BJ (cell line): ENCODE measurements around the gene RCOR3. TPM values are rescaled to one million over a fixed set of nuclear protein-coding genes. Genes with fewer than 3 reads are reported as not detected.
A peak's percentile ranks its signal among the peaks of the same experiment; 100 is the strongest.

ENCODE experiments used
- CTCF ChIA-PET: fragments of 350-600 bp; formaldehyde crosslinking; extraction: SDS; loops from one replicate; lab custom pipeline; 2021; ENCODE audit warnings: antibody characterized with exemption, inconsistent platforms; lab: Yijun Ruan, JAX
- POLR2A ChIA-PET: fragments of 300-600 bp; sonication (Branson Sonifier 250); formaldehyde crosslinking; extraction: SDS; loops from one replicate; lab custom pipeline; 2021; ENCODE audit warnings: antibody characterized with exemption; lab: Charles Lee
- DNase-seq: peaks from one replicate; pipeline ENCODE4 v3.0.0-alpha.2; 2011; ENCODE audit warnings: low read depth
- H3K27me3 ChIP-seq: 2 replicates; pipeline ENCODE4 v1.6.0; 2011; ENCODE audit warnings: low read length; ENCODE audit not compliant: control insufficient read depth, insufficient read depth
- H3K36me3 ChIP-seq: 2 replicates; pipeline ENCODE4 v1.5.1; 2011; ENCODE audit warnings: low read length; ENCODE audit not compliant: control insufficient read depth, insufficient read depth
- H3K4me3 ChIP-seq: 2 replicates; pipeline ENCODE4 v1.5.1; 2011; ENCODE audit warnings: low read depth, mild to moderate bottlenecking, control low read depth, low read length
- CTCF ChIP-seq: IDR thresholded peaks from 2 replicates; pipeline ENCODE4 v1.5.1; 2011; ENCODE audit warnings: low read depth, mild to moderate bottlenecking, control low read depth, inconsistent platforms, low read length, moderate library complexity; ENCODE audit not compliant: insufficient read depth
- polyA minus RNA-seq: library from RNA; depleted of rRNA, polyadenylated mRNA; stranded (reverse); fragments of >200 nt; gene quantifications from 2 replicates; pipeline ENCODE4 v1.2.3, GENCODE V29; 2011; rRNA and poly(A)+ RNA removed
- polyA plus RNA-seq: library from polyadenylated mRNA; depleted of rRNA; stranded (reverse); fragments of >200 nt; gene quantifications from 2 replicates; pipeline ENCODE4 v1.2.3, GENCODE V29; 2011; rRNA removed

RCOR3 gene
- polyA plus RNA-seq: 27.7 and 36.3 TPM in 2 replicates
- 36.6 and 47.5 TPM in 2 replicates for polyA minus RNA-seq

GRCh38 chr1:211258756-211259637 is at the start of gene RCOR3:
TSS of gene RCOR3 (plus strand) at chr1:211259366. CDS start at chr1:211259561, 195 bp downstream.
- Histone ChIP-seq H3K27me3 (no peaks in the 10 kb centered on the region), H3K36me3 (no peaks in the 10 kb centered on the region), H3K4me3 (peak within 1 kb of the TSS; percentile 99)
- no peak for DNase-seq
- CTCF ChIA-PET: interaction anchor here (2.2 kb wide), 1 partner anchor 20 kb away, joined by 7 read pairs; no protein-coding TSS in a partner anchor
- peak; percentile 59 for TF ChIP-seq CTCF
- POLR2A ChIA-PET: interaction anchor here (0.6 to 1.1 kb wide), 3 partner anchors 11 to 820 kb away, joined by 4 to 7 read pairs (median 5); no protein-coding TSS in a partner anchor

- Histone ChIP-seq H3K4me3 (no peak overlapping the region), H3K27me3 (no peaks in the 10 kb centered on the region), H3K36me3 (no peaks in the 10 kb centered on the region)
- POLR2A ChIA-PET: no interaction called here
- CTCF ChIA-PET: interaction anchor here (0.6 kb wide), 1 partner anchor 267 kb away, joined by 3 read pairs; no protein-coding TSS in a partner anchor
- no peak for DNase-seq
- TF ChIP-seq CTCF: no peak
Observed at GRCh38 chr1:211210052-211210451, 49.1 kb upstream of the RCOR3 start.

- ChIA-PET POLR2A (no interaction called here), CTCF (no interaction called here)
- no peak for TF ChIP-seq CTCF
- DNase-seq: no peak
- Histone ChIP-seq H3K4me3 (no peak overlapping the region), H3K36me3 (no peaks in the 10 kb centered on the region), H3K27me3 (no peaks in the 10 kb centered on the region)
Observed at GRCh38 chr1:211210965-211211364, 48.2 kb upstream of the RCOR3 start.

- POLR2A ChIA-PET: no interaction called here
Observed at GRCh38 chr1:211213702-211214101, 45.5 kb upstream of the RCOR3 start.

More at GRCh38 chr1:211213702-211214101, 45.5 kb upstream of the RCOR3 start:
- Histone ChIP-seq H3K36me3 (no peaks in the 10 kb centered on the region), H3K4me3 (no peak overlapping the region), H3K27me3 (no peaks in the 10 kb centered on the region)
- TF ChIP-seq CTCF: no peak
- no peak for DNase-seq
- CTCF ChIA-PET: no interaction called here
